H1 (cell line): ENCODE results near the gene CABP1. TPM values are rescaled to one million over a fixed set of nuclear protein-coding genes. Genes with fewer than 3 reads are reported as not detected.

Experiments
- CTCF ChIA-PET: fragments of 300-600 bp; sonication (Branson Sonifier 250); formaldehyde crosslinking; loops from one replicate; lab custom pipeline; 2021; ENCODE audit not compliant: partially characterized antibody; lab: Charles Lee
- POLR2A ChIA-PET: fragments of 300-600 bp; sonication (Branson Sonifier 250); formaldehyde crosslinking; loops from one replicate; lab custom pipeline; 2021; ENCODE audit warnings: inconsistent platforms; ENCODE audit not compliant: partially characterized antibody; lab: Charles Lee
- DNase-seq, 2 experiments: peaks; one replicate each; pipeline versions ENCODE4 v3.0.0 to v3.0.0-alpha.2; 2010 to 2022; ENCODE audit warnings: low spot score in 2 of 2, low read depth in 1 of 2, mixed read lengths in 1 of 2
- FAIRE-seq: peaks from 2 replicates; lab custom pipeline; 2011; peaks lifted over from hg19 to GRCh38; lab: Jason Lieb, UNC
- H2AFZ ChIP-seq: 2 replicates; pipeline ENCODE4 v1.8.1; 2012; ENCODE audit warnings: low read length, inconsistent platforms
- H2AK5ac ChIP-seq: 2 replicates; pipeline ENCODE4 v1.6.1; 2013; ENCODE audit warnings: low read depth, low read length
- H2BK120ac ChIP-seq: replicated peaks from 2 replicates; pipeline ENCODE3; 2013; ENCODE audit warnings: low read depth, low read length, inconsistent platforms
- H2BK12ac ChIP-seq: 2 replicates; pipeline ENCODE4 v1.6.1; 2013; ENCODE audit warnings: low read depth, low read length
- H2BK15ac ChIP-seq: 2 replicates; pipeline ENCODE4 v1.6.1; 2013; ENCODE audit warnings: low read length
- H2BK20ac ChIP-seq: 2 replicates; pipeline ENCODE4 v1.6.1; 2013; ENCODE audit warnings: low read length
- H2BK5ac ChIP-seq: 2 replicates; pipeline ENCODE4 v1.6.1; 2013; ENCODE audit warnings: low read depth, low read length
- H3K14ac ChIP-seq: 2 replicates; pipeline ENCODE4 v1.6.1; 2013; ENCODE audit warnings: inconsistent platforms; ENCODE audit not compliant: insufficient read length
- H3K18ac ChIP-seq: 2 replicates; pipeline ENCODE4 v1.6.1; 2013; ENCODE audit warnings: low read length; ENCODE audit errors: extremely low read depth
- H3K23ac ChIP-seq: 2 replicates; pipeline ENCODE4 v1.6.1; 2013; ENCODE audit warnings: inconsistent platforms; ENCODE audit not compliant: insufficient read length
- H3K23me2 ChIP-seq: 2 replicates; pipeline ENCODE4 v1.6.1; 2013; ENCODE audit warnings: low read depth, low read length
- H3K27ac ChIP-seq: 2 replicates; pipeline ENCODE4 v1.6.1; 2011; ENCODE audit warnings: low read depth, low read length, inconsistent platforms
- H3K27me3 ChIP-seq, 4 experiments: replicated peaks in 1 of 4; 1 replicate in 1 of 4; 2 replicates in 3 of 4; pipeline versions ENCODE4 v1.6.1 to v1.8.1; 2011 to 2013; ENCODE audit warnings: low read length in 3 of 4, mild to moderate bottlenecking in 3 of 4, inconsistent platforms in 2 of 4, mixed read lengths in 2 of 4, moderate library complexity in 1 of 4; ENCODE audit not compliant: control insufficient read depth in 3 of 4, insufficient read depth in 3 of 4; ENCODE audit errors: extremely low read depth in 1 of 4
- H3K36me3 ChIP-seq, 4 experiments: 2 replicates each; pipeline versions ENCODE4 v1.6.1 to v1.8.1; 2011 to 2013; ENCODE audit warnings: mild to moderate bottlenecking in 4 of 4, low read length in 3 of 4, moderate library complexity in 2 of 4, control low read depth in 1 of 4, inconsistent platforms in 1 of 4; ENCODE audit not compliant: insufficient read depth in 4 of 4, control insufficient read depth in 2 of 4
- H3K4ac ChIP-seq: replicated peaks from 2 replicates; pipeline ENCODE3; 2013; ENCODE audit warnings: low read length, low read depth, mixed read lengths, inconsistent platforms; ENCODE audit not compliant: insufficient read length
- H3K4me1 ChIP-seq, 4 experiments: replicated peaks in 1 of 4; 1 replicate in 1 of 4; 2 replicates in 3 of 4; pipeline versions ENCODE4 v1.6.1 to v1.8.1; 2011 to 2013; ENCODE audit warnings: low read length in 3 of 4, inconsistent platforms in 2 of 4, mixed read lengths in 1 of 4; ENCODE audit not compliant: insufficient read depth in 4 of 4, control insufficient read depth in 3 of 4
- H3K4me2 ChIP-seq, 2 experiments: 2 replicates each; pipeline versions ENCODE4 v1.6.1 to v1.8.1; 2011 to 2013; ENCODE audit warnings: low read depth in 2 of 2, low read length in 2 of 2, control low read depth in 1 of 2, inconsistent platforms in 1 of 2, mild to moderate bottlenecking in 1 of 2; ENCODE audit not compliant: insufficient read depth in 1 of 2
- H3K4me3 ChIP-seq, 4 experiments: fragments of 200-600, 300-600 bp in 1 of 4; sonication (generic), shearing (Covaris generic), sonication (Bioruptor Twin) in 1 of 4; 2 replicates each; pipeline versions ENCODE4 v1.5.1 to v1.8.1; 2011 to 2016; ENCODE audit warnings: low read length in 4 of 4, low read depth in 3 of 4, control low read depth in 2 of 4, inconsistent platforms in 2 of 4, mild to moderate bottlenecking in 2 of 4, mixed read lengths in 1 of 4, moderate library complexity in 1 of 4; ENCODE audit not compliant: insufficient read depth in 2 of 4; ENCODE audit errors: extremely low read depth in 1 of 4
- H3K56ac ChIP-seq: replicated peaks from 2 replicates; pipeline ENCODE3; 2013; ENCODE audit warnings: low read depth, mild to moderate bottlenecking, mixed read lengths, low read length, inconsistent platforms; ENCODE audit not compliant: insufficient read length
- H3K79me1 ChIP-seq: 2 replicates; pipeline ENCODE4 v1.6.1; 2013; ENCODE audit warnings: low read depth, low read length, control low read depth
- H3K79me2 ChIP-seq, 2 experiments: 2 replicates each; pipeline versions ENCODE4 v1.6.1 to v1.8.1; 2012 to 2013; ENCODE audit warnings: low read length in 2 of 2, mild to moderate bottlenecking in 2 of 2, inconsistent platforms in 1 of 2; ENCODE audit not compliant: insufficient read depth in 2 of 2, control insufficient read depth in 1 of 2
- H3K9ac ChIP-seq, 4 experiments: replicated peaks in 1 of 4; 1 replicate in 1 of 4; 2 replicates in 3 of 4; pipeline versions ENCODE4 v1.6.1 to v1.8.1; 2011 to 2013; ENCODE audit warnings: low read depth in 3 of 4, low read length in 3 of 4, control low read depth in 2 of 4, mild to moderate bottlenecking in 2 of 4, moderate library complexity in 2 of 4, inconsistent platforms in 1 of 4; ENCODE audit errors: extremely low read depth in 1 of 4
- H3K9me3 ChIP-seq, 2 experiments: 2 replicates each; pipeline versions ENCODE4 v1.6.1 to v1.8.1; 2012 to 2013; ENCODE audit warnings: mild to moderate bottlenecking in 2 of 2, moderate library complexity in 2 of 2, control low read depth in 1 of 2, inconsistent platforms in 1 of 2, low read depth in 1 of 2, low read length in 1 of 2, mixed read lengths in 1 of 2; ENCODE audit not compliant: insufficient read depth in 2 of 2
- H4K20me1 ChIP-seq, 2 experiments: replicated peaks in 1 of 2; 2 replicates each; pipeline versions ENCODE3 to v1.8.1; 2011 to 2013; ENCODE audit warnings: inconsistent platforms in 2 of 2, low read length in 2 of 2, mild to moderate bottlenecking in 1 of 2; ENCODE audit not compliant: insufficient read depth in 2 of 2, control insufficient read depth in 1 of 2
- H4K5ac ChIP-seq: 2 replicates; pipeline ENCODE4 v1.6.1; 2013; ENCODE audit warnings: low read length, low read depth, mixed read lengths, inconsistent platforms; ENCODE audit not compliant: insufficient read length
- H4K8ac ChIP-seq: 2 replicates; pipeline ENCODE4 v1.8.0; 2013; ENCODE audit warnings: mild to moderate bottlenecking, moderate library complexity, low read length, inconsistent platforms; ENCODE audit not compliant: insufficient read depth; ENCODE audit errors: extremely low read depth
- H4K91ac ChIP-seq: replicated peaks from 2 replicates; pipeline ENCODE3; 2013; ENCODE audit warnings: low read length, mixed read lengths, inconsistent platforms; ENCODE audit not compliant: insufficient read length
- ASH2L ChIP-seq: fragments of 200-600, 300-600 bp; sonication (generic); IDR thresholded peaks from one replicate; pipeline ENCODE4 v1.7.1; 2017; ENCODE audit warnings: low read length
- YY1 ChIP-seq: IDR thresholded peaks from 2 replicates; pipeline ENCODE4 v1.6.1; 2011; ENCODE audit warnings: low read depth, mild to moderate bottlenecking, low read length
- WGBS, 2 experiments: shearing (Covaris generic) in 1 of 2; methylation state at CpG; one replicate each; pipeline versions ENCODE4 v1.1.6 to v1.1.7; 2013 to 2015; ENCODE audit warnings: low lambda C conversion rate in 2 of 2, mixed read lengths in 2 of 2, inconsistent platforms in 1 of 2, low coverage in 1 of 2, missing lambda C conversion rate in 1 of 2; ENCODE audit not compliant: insufficient replicate concordance in 2 of 2, insufficient coverage in 1 of 2, insufficient read length in 1 of 2; ENCODE audit errors: extremely low coverage in 1 of 2, missing lambda C conversion rate in 1 of 2; 5-methylcytosine and 5-hydroxymethylcytosine counted together
- long read RNA-seq, 2 experiments: library from RNA in 1 of 2; library from capped mRNA in 1 of 2; stranded (forward); transcript quantifications; one replicate each; pipeline ENCODE4 v2.0.0, GENCODE V29; 2021; ENCODE audit warnings: inconsistent platforms in 1 of 2
- polyA minus RNA-seq, 3 experiments: library from RNA; depleted of rRNA, polyadenylated mRNA; stranded (reverse); fragments of >200 nt; gene quantifications; 1 replicate in 2 of 3; 2 replicates in 1 of 3; pipeline ENCODE4 v1.2.3, GENCODE V29; 2011
- polyA plus RNA-seq, 7 experiments: library from polyadenylated mRNA; depleted of rRNA in 3 of 7; stranded (reverse) in 5 of 7; unstranded in 2 of 7; fragments of >200 nt in 5 of 7; fragments of 200-250 nt in 2 of 7; gene quantifications; 1 replicate in 5 of 7; 2 replicates in 1 of 7; 4 replicates in 1 of 7; pipeline versions ENCODE4 v1.2.1 to v1.2.3, GENCODE V29; 2011 to 2013; ENCODE audit warnings: missing spikeins in 2 of 7, mixed read lengths in 2 of 7
- total RNA-seq: library from RNA; stranded (reverse); fragmentation: NEBNext Ultra II Directional; extraction: Animal tissue kit (Norgen Biotek cat#: 25700); gene quantifications from 2 replicates; pipeline ENCODE4 v1.2.1, GENCODE V29; 2021

Gene CABP1
- total RNA-seq (7.4 and 8.5 TPM in 2 replicates), polyA plus RNA-seq (2011; rRNA removed) (3.9 and 4.5 TPM in 2 replicates), polyA minus RNA-seq (2011; rRNA and poly(A)+ RNA removed) (4.9 and 5.4 TPM in 2 replicates)
- 5.9 TPM for polyA plus RNA-seq (2011; cell fraction: cytosol; rRNA removed)
- 6.8 TPM for polyA plus RNA-seq (2011; cell fraction: nucleus; rRNA removed)
- 6.0 to 8.6 TPM (median 7.8 TPM) in 4 replicates for polyA plus RNA-seq (2012, experiment 1 of 2)
- polyA plus RNA-seq (2012, experiment 2 of 2) = 4.0 TPM
- polyA plus RNA-seq (2013, experiment 1 of 2) = 2.8 TPM
- 2.7 TPM for polyA plus RNA-seq (2013, experiment 2 of 2)
- 1.6 TPM for polyA minus RNA-seq (2011; cell fraction: cytosol; rRNA and poly(A)+ RNA removed)
- 5.4 TPM for polyA minus RNA-seq (2011; cell fraction: nucleus; rRNA and poly(A)+ RNA removed)
- long read RNA-seq, experiment 1, partial matches to known transcripts = 2 of 4 reads
- long read RNA-seq, experiment 1, other reads (novel, unspliced or antisense) = 0 of 4 reads
- long read RNA-seq, experiment 2, partial matches to known transcripts = 0 of 1 reads
- long read RNA-seq, experiment 2, other reads (novel, unspliced or antisense) = 1 of 1 reads

- peak within 1 kb of the TSS; percentile 15 for H4K5ac ChIP-seq
- H2BK15ac ChIP-seq = no peak within 1 kb of the TSS
- no peak within 1 kb of the TSS for H3K4ac ChIP-seq
- peaks cover 10% of the 10 kb centered on the region; the same call in 1 of the 2 replicates for H3K23me2 ChIP-seq
- H2BK12ac ChIP-seq = peak within 1 kb of the TSS; percentile 60; the same call in 1 of the 2 replicates
- 10% methylated on average over 19 of the region's 56 CpGs; no CpG with 5 or more reads in 1 of the 2 experiments for WGBS, 2 experiments
- H2BK5ac ChIP-seq = 0 out of 2 replicates have a peak within 1 kb of the TSS, but pooled peaks have one; percentile 27
- no peak within 1 kb of the TSS for H2AK5ac ChIP-seq
- H4K20me1 ChIP-seq = peaks cover 0 to 5% of the 10 kb centered on the region in 2 experiments
- no peaks in the 10 kb centered on the region for H3K36me3 ChIP-seq
- peaks cover 0 to 16% (median 12%) of the 10 kb centered on the region in 4 experiments; a peak in 4 of 7 replicates for H3K27me3 ChIP-seq
- no peaks in the 10 kb centered on the region for H3K79me1 ChIP-seq
- H3K56ac ChIP-seq = peak within 1 kb of the TSS; percentile 52
- no peak within 1 kb of the TSS for H2BK20ac ChIP-seq
- H3K79me2 ChIP-seq = no peaks in the 10 kb centered on the region
- no peak within 1 kb of the TSS for H3K23ac ChIP-seq
- H2BK120ac ChIP-seq = no peak within 1 kb of the TSS
- no peak within 1 kb of the TSS for H3K14ac ChIP-seq
- H2AFZ ChIP-seq = peak within 1 kb of the TSS; percentile 71
- no peaks in the 10 kb centered on the region for H3K9me3 ChIP-seq
- DNase-seq = peak; percentile 36 to 87
- H3K27ac ChIP-seq = no peak within 1 kb of the TSS
- peak within 1 kb of the TSS; percentile 57; the same call in 1 of the 2 replicates for H4K8ac ChIP-seq
- peak within 1 kb of the TSS; percentile 71 for H3K18ac ChIP-seq
- H3K4me1 ChIP-seq = peaks cover 0 to 11% (median 8%) of the 10 kb centered on the region in 4 experiments; a peak in 5 of 7 replicates
- ChIA-PET POLR2A (interaction anchor here (1.2 to 1.6 kb wide), 4 partner anchors 11 to 66 kb away, joined by 3 to 4 read pairs (median 4); partner anchors contain the start of gene POP5), CTCF (interaction anchor here (0.5 to 3.2 kb wide), 7 partner anchors 9 to 365 kb away, joined by 3 to 17 read pairs (median 6); no protein-coding TSS in a partner anchor)
- H4K91ac ChIP-seq = peak within 1 kb of the TSS; percentile 6
- H3K9ac ChIP-seq = peak within 1 kb of the TSS in 3 of 4 experiments; percentile 25 to 54 (median 47); a peak in 3 of 7 replicates
- no peak for FAIRE-seq
- H3K4me3 ChIP-seq = peak within 1 kb of the TSS; percentile 50 to 78 (median 57)
- H3K4me2 ChIP-seq = peak within 1 kb of the TSS; percentile 83 to 91
- TF ChIP-seq YY1 = peak; percentile 13; the same call in 1 of the 2 replicates
- TF ChIP-seq ASH2L = peak; percentile 93
Observed at GRCh38 chr12:120639771-120640721, at the start of gene CABP1. Gene CABP1 (plus strand): TSS chr12:120640626. CDS start chr12:120640686, 60 bp downstream.
